ENCODE data around the gene RTN4. TPM values are rescaled to one million over a fixed set of nuclear protein-coding genes. Genes with fewer than 3 reads are reported as not detected.
"Not testable (repeated sequence)": the region's sequence is repeated elsewhere in the genome, so short reads cannot be mapped to it uniquely, and the experiment has no call there.

RTN4 gene
- total RNA-seq, 1 donor from 2014 or later = 86.9 TPM

DNA sequence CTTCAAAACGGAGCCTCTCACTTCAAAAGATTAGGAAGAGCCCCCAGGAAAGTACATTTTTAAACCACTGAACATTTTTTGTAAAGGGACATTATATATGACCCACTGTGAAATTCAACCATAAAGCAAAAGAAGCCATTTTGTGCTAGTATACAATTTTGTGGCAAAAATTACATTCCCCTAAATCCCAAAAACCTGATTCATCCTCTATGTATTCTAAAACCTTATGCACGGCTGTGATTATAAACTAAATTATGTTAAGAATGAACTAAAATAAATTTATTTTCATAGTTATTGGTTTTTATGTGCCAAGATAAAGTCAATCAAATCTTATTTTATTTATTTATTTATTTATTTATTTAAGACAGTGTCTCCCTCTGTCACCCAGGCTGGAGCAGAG, 48.5 kb downstream of the RTN4 start:
- no peak for DNase-seq
- Mint-ChIP-seq H3K9me3 (no peaks in the 10 kb centered on the region), H3K36me3 (ENCODE audit: low read depth) (no peaks in the 10 kb centered on the region), H3K27me3 (no peaks in the 10 kb centered on the region), H3K27ac (no peak overlapping the region), H3K4me1 (peaks cover 21% of the 10 kb centered on the region), H3K4me3 (no peak overlapping the region)
- intact Hi-C loops (cut with micrococcal nuclease) = no loop called here

DNA sequence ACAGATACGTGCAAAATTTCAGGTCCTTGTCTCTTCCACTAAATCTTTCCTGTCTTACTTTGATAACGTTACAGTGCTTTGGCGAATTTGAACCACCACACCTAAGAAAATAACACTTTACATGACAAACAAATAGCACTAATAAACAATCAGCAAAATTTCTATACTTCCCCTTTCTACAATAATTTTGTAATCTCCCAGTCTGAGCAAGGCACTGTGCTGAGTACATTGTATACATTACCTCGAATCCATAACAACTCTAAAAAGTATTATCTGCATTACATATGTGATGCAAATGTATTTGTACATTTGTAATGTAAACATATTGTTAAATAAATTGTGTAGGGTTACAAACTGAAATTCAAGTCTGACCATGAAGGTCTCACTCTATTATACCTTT, 49.9 kb downstream of the RTN4 start:
- no peaks in the 10 kb centered on the region for H3K27me3 Mint-ChIP-seq
- H3K4me3 Mint-ChIP-seq = no peak overlapping the region
- peaks cover 1% of the 10 kb centered on the region for H3K36me3 Mint-ChIP-seq (ENCODE audit: low read depth)
- no peaks in the 10 kb centered on the region for H3K9me3 Mint-ChIP-seq
- H3K4me1 Mint-ChIP-seq = peaks cover 22% of the 10 kb centered on the region
- H3K27ac Mint-ChIP-seq = no peak overlapping the region
- intact Hi-C loops (cut with micrococcal nuclease) = no loop called here
- DNase-seq = no peak

DNA sequence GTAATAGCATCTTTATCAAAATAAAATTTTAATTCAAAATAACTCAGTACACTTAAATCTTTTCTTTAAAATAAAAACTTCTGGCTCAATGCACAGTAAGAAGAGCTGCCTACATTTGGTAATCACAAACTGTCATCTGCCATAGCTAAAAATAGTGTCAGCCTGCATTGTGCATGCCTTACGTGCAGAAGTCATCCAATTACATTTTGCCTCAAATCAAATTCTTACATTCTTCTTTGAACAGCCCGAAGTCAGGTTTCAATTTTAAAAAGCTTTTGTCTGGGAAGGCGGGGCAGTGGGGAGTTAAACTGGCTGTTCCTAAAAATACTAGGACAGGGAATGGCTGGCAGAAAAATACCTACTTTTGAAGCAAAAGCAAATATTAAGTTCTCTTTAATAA, 51.1 kb downstream of the RTN4 start:
- intact Hi-C loops (cut with micrococcal nuclease) = no loop called here
- H3K4me3 Mint-ChIP-seq = no peak overlapping the region
- peaks cover 1% of the 10 kb centered on the region for H3K36me3 Mint-ChIP-seq (ENCODE audit: low read depth)
- H3K27ac Mint-ChIP-seq = no peak overlapping the region
- H3K4me1 Mint-ChIP-seq = peaks cover 22% of the 10 kb centered on the region
- H3K27me3 Mint-ChIP-seq = no peaks in the 10 kb centered on the region
- no peaks in the 10 kb centered on the region for H3K9me3 Mint-ChIP-seq
- no peak for DNase-seq

DNA sequence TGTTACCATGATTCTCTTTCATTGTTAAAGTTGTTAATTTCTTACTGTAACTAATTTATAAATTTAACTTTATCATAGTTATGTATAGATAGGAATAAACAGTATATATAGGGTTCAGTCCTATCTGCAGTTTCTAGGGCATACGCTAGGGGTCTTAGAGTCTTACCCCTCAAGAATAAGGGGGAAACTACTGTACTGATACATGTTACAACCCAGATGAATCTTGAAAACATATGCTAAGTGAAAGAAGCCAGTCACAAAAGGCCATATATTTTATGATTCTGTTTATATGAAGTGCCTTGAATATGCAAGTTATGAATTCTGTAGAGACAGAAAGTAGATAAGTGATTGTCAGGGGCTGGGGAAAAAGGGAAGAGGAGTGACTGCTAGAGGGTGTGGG, 52.4 kb downstream of the RTN4 start:
- Mint-ChIP-seq H3K4me3 (no peak overlapping the region), H3K27me3 (no peaks in the 10 kb centered on the region), H3K36me3 (ENCODE audit: low read depth) (peaks cover 1% of the 10 kb centered on the region), H3K27ac (no peak overlapping the region), H3K9me3 (no peaks in the 10 kb centered on the region), H3K4me1 (peaks cover 25% of the 10 kb centered on the region)
- intact Hi-C loops (cut with micrococcal nuclease) = no loop called here
- DNase-seq = no peak

DNA sequence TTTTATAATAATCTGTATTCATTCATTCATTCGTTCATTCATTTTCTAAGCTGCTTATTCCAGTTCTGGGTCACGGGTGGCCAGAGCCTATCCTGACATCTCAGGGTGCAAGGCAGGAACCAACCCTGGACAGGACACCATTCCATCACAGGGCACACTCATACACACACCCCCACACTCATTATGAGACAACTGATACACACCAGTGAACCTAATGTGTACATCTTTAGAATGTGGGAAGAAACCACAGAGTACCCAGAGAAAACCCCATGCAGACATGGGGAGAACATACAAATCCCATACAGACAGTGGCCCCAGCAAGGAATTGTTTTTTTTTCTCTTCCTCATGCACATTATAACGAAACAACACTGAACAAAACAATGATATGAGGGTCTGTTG, 54.7 kb downstream of the RTN4 start:
- DNase-seq = no peak
- no peaks in the 10 kb centered on the region for H3K9me3 Mint-ChIP-seq
- intact Hi-C loops (cut with micrococcal nuclease) = no loop called here
- H3K27me3 Mint-ChIP-seq = no peaks in the 10 kb centered on the region
- H3K36me3 Mint-ChIP-seq (ENCODE audit: low read depth) = peaks cover 1% of the 10 kb centered on the region
- H3K27ac Mint-ChIP-seq = no peak overlapping the region
- no peak overlapping the region for H3K4me3 Mint-ChIP-seq
- peaks cover 28% of the 10 kb centered on the region for H3K4me1 Mint-ChIP-seq

DNA sequence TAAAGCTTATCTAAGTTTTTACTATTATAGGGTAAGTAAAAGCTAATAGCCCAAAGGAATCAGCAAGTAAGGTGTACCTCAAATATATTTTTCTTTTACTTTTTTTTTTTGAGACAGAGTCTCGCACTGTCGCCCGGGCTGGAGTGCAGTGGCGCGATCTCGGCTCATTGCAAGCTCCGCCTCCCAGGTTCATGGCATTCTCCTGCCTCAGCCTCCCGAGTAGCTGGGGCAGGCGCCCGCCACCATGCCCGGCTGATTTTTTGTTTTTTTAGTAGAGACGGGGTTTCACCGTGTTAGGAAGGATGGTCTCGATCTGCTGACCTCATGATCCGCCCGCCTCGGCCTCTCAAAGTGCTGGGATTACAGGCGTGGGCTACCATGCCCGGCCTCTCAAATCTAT, 59.6 kb downstream of the RTN4 start:
- DNase-seq; H3K4me3 Mint-ChIP-seq; H3K27ac Mint-ChIP-seq; H3K27me3 Mint-ChIP-seq; H3K9me3 Mint-ChIP-seq; intact Hi-C loops (cut with micrococcal nuclease): not testable (repeated sequence)
- Mint-ChIP-seq H3K4me1 (peaks cover 13% of the 10 kb centered on the region), H3K36me3 (ENCODE audit: low read depth) (peaks cover 11% of the 10 kb centered on the region)

DNA sequence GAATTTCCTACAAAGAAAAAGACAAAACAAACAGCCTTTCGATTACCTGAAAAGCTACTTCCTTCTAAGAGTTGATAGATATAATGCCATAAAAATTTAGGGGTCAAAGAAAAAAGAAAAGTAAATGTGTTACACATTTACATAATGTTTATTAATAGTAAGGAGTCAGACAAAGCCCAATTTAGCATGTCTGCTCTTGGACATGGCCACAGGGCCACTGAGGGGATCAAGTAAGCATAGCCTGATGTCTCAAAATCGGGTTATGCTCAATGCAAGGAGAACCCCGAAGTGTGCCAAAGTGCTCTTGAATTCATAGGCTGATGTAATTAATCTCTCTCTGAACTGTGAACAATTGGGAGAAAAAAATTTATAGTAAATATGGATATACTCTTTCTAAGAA, 61.6 kb downstream of the RTN4 start:
- no peaks in the 10 kb centered on the region for H3K27me3 Mint-ChIP-seq
- DNase-seq = no peak
- H3K27ac Mint-ChIP-seq = no peak overlapping the region
- H3K36me3 Mint-ChIP-seq (ENCODE audit: low read depth) = peaks cover 14% of the 10 kb centered on the region
- H3K4me3 Mint-ChIP-seq = no peak overlapping the region
- intact Hi-C loops (cut with micrococcal nuclease) = no loop called here
- peaks cover 10% of the 10 kb centered on the region for H3K4me1 Mint-ChIP-seq
- H3K9me3 Mint-ChIP-seq = no peaks in the 10 kb centered on the region

GRCh38 chr2:54986264-54986663, 64.0 kb downstream of the RTN4 start:
- Mint-ChIP-seq H3K27me3 (no peaks in the 10 kb centered on the region), H3K4me1 (peaks cover 7% of the 10 kb centered on the region), H3K4me3 (no peak overlapping the region), H3K36me3 (ENCODE audit: low read depth) (peaks cover 21% of the 10 kb centered on the region), H3K27ac (no peak overlapping the region), H3K9me3 (no peaks in the 10 kb centered on the region)
- DNase-seq = no peak
- intact Hi-C loops (cut with micrococcal nuclease) = no loop called here

DNA sequence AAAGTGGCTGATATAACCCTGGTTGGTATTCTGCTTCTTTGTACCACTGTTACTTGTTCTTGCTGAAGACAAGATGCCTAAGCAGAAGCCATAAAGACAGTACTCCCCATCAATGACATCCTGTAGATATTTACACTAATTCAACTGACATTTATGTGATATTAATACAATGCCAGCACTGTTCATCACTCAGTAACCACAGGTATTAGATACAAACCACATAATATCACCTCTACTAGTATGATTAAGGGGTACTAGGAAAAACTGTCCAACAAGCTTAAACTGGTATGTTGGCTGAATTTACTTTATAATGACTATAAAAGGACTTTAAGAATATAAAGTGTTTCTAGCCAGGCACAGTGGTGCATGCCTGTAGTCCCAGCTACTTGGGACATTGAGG, 65.8 kb downstream of the RTN4 start:
- no peak for DNase-seq
- no peaks in the 10 kb centered on the region for H3K27me3 Mint-ChIP-seq
- no peak overlapping the region for H3K27ac Mint-ChIP-seq
- H3K36me3 Mint-ChIP-seq (ENCODE audit: low read depth) = peaks cover 27% of the 10 kb centered on the region
- H3K4me3 Mint-ChIP-seq = no peak overlapping the region
- peaks cover 12% of the 10 kb centered on the region for H3K4me1 Mint-ChIP-seq
- H3K9me3 Mint-ChIP-seq = no peaks in the 10 kb centered on the region
- intact Hi-C loops (cut with micrococcal nuclease) = no loop called here

DNA sequence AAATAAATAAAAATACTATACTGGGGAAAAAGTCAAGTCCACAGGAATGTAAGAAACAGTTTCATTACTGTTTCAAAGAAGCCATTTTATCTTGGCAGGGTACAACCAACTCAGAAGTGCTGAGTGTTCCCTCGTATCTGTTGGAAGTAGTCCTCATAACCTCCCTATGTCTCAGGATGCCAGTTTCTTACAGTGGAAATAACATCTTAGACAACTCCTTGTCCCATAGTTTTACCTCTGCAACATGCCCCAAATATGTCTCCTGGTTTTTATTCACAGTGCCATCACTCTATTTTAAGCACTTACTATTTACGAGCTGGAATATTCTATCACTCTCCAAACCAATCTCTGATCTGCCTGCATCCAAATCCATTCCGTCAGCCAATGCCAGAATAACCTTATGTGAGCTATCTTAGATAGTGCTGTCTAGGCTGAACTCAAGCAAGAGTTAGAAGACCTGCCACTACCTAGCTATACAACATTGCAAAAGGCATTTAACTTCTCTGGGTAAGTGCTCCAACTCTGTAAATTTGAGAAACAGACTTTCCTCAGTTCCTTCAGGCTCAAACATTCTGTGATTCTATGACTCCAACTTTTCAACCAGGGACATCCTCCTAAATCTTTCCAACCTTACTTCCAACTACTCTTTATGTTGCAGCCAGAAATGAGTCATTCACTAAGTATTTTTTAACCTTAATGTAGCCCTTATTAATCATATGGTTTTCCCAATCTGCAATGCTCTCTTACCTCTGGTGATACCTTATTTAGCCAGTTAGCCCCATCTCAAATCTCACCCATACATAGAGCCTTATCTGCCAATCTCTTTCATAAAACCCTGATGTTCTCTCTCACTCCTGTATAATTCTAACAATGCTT, 66.7 kb downstream of the RTN4 start:
- Mint-ChIP-seq H3K36me3 (ENCODE audit: low read depth) (peaks cover 27% of the 10 kb centered on the region), H3K27ac (no peak overlapping the region)
- intact Hi-C loops (cut with micrococcal nuclease) = no loop called here

GRCh38 chr2:54981385-54981784, 68.9 kb downstream of the RTN4 start:
- no peak overlapping the region for H3K4me3 Mint-ChIP-seq
- intact Hi-C loops (cut with micrococcal nuclease) = no loop called here
- DNase-seq = no peak
- H3K9me3 Mint-ChIP-seq = no peaks in the 10 kb centered on the region
- H3K27me3 Mint-ChIP-seq = no peaks in the 10 kb centered on the region
- no peak overlapping the region for H3K27ac Mint-ChIP-seq
- peaks cover 21% of the 10 kb centered on the region for H3K4me1 Mint-ChIP-seq
- peaks cover 25% of the 10 kb centered on the region for H3K36me3 Mint-ChIP-seq (ENCODE audit: low read depth)

More for the DNA sequence above, 66.7 kb downstream of the RTN4 start:
- no peak for DNase-seq
- Mint-ChIP-seq H3K9me3 (no peaks in the 10 kb centered on the region), H3K27me3 (no peaks in the 10 kb centered on the region), H3K4me1 (peaks cover 12% of the 10 kb centered on the region), H3K4me3 (no peak overlapping the region)

DNA sequence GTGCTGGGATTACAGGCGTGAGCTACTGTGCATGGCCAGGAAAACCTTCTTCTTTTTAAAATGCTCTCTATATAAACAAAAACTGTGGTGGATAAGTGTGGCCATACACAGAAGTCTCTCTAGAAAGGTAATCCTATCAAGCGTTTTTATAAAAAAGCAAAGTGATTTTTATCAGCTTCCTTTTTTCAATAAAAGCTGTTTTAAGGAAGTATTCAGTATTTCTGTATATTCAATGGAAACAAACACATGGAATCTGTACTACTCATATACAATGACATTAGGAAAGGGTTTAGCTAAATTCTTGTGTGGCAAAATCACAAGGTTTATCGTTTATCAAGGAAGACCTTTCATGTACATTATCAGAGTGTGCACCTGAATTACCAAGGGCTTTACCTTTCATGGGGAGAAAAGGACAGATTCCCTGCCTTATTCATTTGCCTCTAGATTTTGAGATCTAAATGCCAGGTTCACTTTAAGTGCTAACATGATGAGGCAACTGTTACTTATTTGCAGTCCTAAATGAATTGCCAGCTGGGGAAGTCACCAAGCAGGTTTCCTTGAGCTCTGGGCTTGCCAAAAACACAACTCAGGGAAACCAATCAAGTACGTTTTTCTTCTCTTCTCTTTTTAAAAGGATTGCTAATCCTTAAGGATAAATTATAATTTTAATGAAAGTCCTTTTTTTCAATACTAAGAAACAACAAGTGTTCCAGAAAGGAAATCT, 70.8 kb downstream of the RTN4 start:
- Mint-ChIP-seq H3K27me3 (no peaks in the 10 kb centered on the region), H3K27ac (no peak overlapping the region)
- intact Hi-C loops (cut with micrococcal nuclease) = no loop called here

GRCh38 chr2:54977149-54977548, 73.1 kb downstream of the RTN4 start:
- peaks cover 12% of the 10 kb centered on the region for H3K36me3 Mint-ChIP-seq (ENCODE audit: low read depth)
- no peaks in the 10 kb centered on the region for H3K9me3 Mint-ChIP-seq
- H3K27ac Mint-ChIP-seq = no peak overlapping the region
- H3K27me3 Mint-ChIP-seq = no peaks in the 10 kb centered on the region
- no peak for DNase-seq
- no peak overlapping the region for H3K4me3 Mint-ChIP-seq
- intact Hi-C loops (cut with micrococcal nuclease) = no loop called here
- peaks cover 14% of the 10 kb centered on the region for H3K4me1 Mint-ChIP-seq

More for the DNA sequence above, 70.8 kb downstream of the RTN4 start:
- no peak for DNase-seq
- Mint-ChIP-seq H3K36me3 (ENCODE audit: low read depth) (peaks cover 18% of the 10 kb centered on the region), H3K9me3 (no peaks in the 10 kb centered on the region), H3K4me1 (peaks cover 21% of the 10 kb centered on the region), H3K4me3 (no peak overlapping the region)

Measured in activated CD4-positive, alpha-beta T cell treated with anti-CD3 and anti-CD28 coated beads, Interleukin-2, amount 10 ng/mL, durations not matched to agents 24 days and 14 days (primary cell).